Suppressor macrophage (primary cell): ENCODE measurements around the gene ADAMTS2.
"Not testable (repeated sequence)": the region's sequence is repeated elsewhere in the genome, so short reads cannot be mapped to it uniquely, and the experiment has no call there.

ENCODE experiments used
- DNase-seq, 4 experiments: peaks; one replicate each; pipeline ENCODE4 v3.0.0-alpha.2; 2020 to 2022

The ADAMTS2 gene

GRCh38 chr5:179325296-179326031, 19.8 kb downstream of the ADAMTS2 start:
- no peak for DNase-seq

DNA sequence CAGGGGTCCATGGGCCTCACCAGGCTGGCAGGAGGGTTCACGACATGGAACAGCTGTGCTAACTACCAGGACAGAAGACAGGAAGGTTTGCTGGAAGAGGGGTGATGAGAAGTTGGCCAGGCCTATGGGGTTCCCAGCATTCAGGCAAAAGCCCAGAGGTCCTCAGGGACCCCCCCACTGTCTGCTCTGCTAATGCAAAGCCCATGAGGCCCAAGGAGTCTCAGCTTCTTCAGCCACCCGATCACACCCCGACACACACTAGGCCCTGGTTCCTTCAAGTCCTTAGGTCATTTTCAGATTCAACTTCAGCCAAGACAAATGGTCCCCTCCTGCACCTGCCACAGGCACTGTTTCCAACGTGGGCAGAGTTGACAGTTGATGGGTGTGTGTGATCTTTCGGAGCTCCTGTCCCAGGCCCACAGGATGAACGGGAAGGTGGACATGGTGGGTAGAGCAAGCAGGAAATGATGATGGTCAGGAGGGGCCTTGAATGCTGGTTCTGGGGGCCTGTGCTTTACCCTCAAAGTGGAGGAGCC, 20.4 kb downstream of the ADAMTS2 start:
- DNase-seq = no peak

GRCh38 chr5:179324316-179324715, 20.9 kb downstream of the ADAMTS2 start:
- DNase-seq = not testable (repeated sequence)

GRCh38 chr5:179323026-179323870, 22.0 kb downstream of the ADAMTS2 start:
- DNase-seq = no peak

DNA sequence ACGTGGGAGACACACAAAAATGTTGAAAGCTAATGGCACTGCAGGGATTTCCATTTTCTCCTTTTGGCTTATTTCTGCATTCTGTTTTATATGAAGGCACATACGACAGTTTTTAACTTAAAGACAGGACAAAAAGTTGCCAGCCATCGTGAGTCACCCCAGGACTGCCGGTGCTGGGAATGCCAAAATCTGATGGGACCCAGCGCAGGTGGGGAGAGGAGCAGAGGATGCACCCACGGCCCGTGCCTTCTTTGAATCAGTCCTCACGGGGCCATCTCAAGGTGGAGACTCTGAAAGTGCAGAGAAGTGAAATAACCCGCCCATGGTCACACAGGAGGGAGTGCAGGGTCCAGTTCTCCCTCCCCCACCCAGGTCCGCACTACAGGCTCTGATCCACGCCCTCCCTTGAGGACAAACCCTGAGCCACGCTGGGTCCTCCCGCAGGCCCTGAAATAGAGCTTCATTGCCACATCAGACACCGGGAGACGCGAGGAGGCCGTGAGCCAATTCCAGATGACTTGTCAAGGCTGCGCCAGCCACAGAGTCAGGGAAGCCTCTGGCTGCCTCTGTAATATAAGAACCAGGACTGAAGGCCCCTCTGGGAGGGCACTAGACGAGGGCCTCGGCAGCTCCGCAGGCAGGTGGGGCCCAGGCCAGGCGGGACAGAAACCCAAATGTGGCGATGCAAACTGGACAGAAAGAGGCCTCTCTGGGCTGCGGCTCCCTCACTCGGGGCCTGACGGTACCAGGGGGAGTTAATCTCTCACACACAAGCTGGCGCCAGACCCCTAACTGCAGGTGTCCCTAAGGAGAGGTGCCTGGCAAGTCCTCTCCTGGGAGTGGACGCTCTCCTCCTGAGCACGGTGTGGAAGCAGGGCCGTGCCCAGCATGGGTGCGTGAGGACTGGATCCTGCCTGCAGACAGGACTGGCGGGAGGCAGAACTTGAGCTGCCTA, 22.9 kb downstream of the ADAMTS2 start:
- DNase-seq = no peak

DNA sequence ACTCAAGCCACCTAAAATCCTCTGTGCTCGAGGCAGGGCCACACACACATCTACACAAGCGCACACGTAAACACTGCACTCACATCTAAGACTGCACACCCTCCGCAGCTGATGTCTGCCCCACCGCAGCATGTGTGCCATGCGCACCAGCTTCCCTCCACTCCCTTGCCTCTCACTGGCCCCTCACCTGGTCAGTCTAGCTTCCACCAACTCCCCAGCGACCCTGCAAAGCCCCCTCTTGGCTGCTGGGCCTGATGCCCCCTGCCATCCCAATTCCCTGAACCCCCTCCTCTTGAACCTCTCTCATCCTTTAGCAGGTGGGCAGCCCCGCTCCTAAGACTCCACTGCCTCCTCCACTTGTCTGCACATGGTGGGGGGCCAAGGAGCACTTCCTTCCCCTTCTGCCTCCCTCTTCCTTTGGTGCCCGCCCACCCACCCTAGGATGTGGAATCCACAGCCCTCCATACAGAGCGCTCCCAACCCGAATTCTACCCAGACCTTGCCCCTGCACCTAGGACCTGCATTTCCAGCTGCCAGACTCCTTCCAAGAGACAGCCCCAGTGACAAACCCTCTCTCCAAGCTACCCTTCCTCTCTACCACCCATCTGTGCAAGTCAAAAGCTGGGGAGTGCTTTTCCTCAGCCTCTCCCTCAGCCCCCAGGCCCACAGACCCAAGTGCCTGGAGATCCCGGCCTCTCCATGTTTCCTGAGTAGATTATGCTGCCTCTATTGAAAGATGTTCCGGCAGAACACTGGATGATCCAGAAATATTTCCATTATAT, 23.9 kb downstream of the ADAMTS2 start:
- no peak for DNase-seq

DNA sequence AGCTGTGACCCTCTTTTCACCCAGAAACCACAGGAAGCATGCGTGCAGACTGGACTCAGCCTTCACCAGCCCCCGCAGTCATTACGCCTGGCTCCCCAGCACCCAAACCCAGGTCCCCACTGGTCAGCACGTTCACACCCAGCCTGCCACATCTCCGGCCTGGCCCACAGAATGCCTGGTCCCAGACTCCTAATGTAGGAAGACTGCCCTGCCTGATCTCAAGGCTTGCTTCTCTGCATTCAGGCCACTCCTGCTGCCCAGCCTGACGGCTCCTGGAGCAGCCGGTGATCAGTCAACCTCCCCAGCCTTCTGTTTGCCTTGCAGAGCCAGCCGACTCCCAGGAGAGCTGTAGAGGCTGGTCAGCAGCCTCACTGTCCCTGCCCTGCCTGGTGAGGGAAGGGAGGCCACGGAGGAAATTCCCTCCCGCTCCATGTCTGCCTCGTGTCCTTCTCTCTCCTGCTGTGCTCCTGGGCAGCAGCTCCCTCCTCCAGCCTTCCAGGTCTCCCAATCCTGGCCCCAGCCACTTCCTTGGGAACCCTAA, 25.4 kb downstream of the ADAMTS2 start:
- no peak for DNase-seq

DNA sequence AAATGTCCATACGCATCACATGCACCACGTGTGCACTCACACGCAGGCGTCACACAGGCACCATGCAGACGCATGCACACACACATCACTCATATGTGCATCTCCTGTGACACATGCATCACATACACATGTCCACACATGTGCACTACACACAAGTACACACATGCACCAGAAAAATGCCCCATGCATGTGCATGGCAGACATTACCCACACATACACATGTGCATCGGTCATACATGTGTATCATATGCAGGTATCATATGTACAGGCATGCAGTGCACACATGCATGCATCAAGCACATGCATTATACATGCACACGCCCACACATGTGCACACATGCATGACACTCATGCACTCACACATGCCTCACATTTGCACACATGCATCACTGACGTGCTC, 26.1 kb downstream of the ADAMTS2 start:
- no peak for DNase-seq

DNA sequence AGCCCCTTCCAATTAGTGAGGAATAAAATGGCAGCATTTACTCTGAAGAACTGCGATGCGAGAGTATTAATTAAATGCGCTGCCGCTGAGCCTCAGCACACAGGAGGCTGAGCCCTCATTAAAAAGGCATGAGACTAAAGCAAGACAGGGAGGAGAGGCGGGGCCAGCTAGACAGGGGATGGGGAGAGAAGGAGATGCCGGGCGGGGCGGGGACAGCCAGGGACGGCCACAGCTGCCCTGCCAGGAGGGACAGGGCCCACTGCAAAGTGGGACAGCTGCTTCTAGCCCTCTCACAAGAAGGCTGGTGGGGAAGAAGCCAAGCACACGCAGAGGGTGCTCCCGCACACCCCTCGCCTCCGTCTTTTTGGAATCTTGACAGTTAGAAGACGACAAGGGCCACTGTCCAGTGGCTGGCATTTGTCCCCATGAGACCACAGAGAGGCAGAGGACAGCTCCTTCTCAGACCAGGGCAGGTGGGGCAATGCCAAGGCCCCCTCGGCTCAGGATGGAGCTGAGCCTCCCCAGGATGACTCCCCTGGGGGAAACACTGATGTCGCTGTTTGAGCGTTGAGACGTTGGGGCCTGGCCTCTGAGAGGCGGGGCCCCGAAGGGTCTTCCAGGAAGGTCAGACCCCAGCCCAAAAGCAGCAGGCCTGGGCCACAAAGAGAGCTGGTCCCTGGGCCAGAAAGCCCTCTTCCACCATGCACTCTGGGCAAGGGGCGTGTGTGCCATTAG, 26.9 kb downstream of the ADAMTS2 start:
- no peak for DNase-seq

DNA sequence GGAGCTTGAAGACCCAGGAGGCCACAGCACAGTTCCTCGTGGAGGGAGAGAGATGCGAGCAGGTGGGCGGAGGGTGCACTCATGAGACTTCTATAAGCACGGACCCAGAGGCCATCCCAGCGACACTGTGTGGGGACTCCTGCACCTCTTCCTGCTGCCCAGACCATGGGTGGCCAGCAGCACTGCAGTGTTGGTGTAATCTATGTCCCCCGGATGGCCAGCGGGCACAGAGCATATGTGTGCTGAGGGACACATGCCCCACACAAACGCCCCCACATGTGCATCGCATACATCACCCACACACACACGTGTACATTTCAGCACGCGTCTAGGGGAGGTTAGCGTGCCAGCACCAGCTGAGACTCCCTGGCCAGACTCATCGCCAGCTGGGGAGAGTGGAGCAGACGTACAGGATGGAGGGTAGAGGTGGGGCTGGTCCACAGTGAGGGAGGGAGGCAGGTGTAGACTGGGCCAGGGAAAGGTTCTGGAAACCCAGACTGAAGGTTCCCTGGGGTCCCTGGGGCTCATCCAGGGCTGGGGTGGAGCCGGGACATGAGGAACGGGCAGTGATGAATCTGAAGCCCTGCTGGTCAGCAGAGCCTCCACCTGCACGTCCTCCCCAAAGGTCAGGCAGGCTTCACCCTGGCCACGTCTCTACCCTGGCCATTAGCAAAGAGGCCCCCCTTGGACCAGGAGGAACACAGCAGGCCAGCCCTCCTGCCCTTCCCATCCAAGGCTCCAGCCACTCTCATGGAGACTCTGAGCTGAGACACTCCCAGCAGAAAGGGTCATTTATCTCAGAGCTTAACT, 27.6 kb downstream of the ADAMTS2 start:
- no peak for DNase-seq

DNA sequence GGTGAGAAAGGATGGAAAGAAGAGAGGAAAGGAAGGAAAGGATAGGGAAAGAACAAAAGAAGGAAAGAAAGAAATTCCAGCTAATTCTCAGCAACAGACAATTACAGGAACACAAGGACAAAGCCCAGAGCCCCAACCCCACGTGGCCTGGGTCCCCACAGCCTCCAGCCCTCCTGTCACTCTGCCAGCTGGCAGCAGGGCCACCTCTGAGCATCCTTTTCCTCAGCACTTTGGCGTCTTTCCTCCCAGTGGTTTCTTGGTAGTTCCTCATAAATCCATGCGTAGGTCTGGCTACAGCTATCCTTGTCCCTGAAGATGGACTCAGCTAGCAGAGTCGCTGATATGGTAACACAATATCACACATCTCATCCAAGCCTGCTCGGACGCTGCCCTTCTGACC, 28.3 kb downstream of the ADAMTS2 start:
- DNase-seq = no peak

DNA sequence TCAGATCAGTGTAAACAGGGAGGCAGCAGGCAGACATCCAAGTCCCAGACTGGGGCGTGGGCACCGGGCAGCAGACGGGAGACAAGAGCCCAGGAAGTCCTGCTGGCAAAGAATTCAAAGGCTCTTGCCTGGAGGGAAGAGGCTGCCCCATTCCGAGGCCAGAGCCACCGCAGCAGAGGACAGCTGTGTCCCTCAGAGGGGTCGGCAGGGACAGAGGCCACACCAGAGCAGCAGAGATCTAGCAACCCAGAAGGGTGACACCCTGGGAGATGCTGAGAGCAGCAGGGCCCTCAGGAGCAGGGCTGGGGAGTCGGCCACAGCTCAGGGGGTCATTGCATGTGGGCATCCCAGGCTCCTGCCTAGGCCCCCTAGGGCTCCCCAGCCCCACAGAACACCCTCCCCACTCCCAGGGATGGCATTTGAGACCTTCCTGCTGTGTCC, 29.1 kb downstream of the ADAMTS2 start:
- no peak for DNase-seq

- DNase-seq = no peak
These were observed 29.8 kb downstream of the ADAMTS2 start for GRCh38 chr5:179315356-179315890.

- no peak for DNase-seq
These were observed 30.5 kb downstream of the ADAMTS2 start for GRCh38 chr5:179314606-179315355.

DNA sequence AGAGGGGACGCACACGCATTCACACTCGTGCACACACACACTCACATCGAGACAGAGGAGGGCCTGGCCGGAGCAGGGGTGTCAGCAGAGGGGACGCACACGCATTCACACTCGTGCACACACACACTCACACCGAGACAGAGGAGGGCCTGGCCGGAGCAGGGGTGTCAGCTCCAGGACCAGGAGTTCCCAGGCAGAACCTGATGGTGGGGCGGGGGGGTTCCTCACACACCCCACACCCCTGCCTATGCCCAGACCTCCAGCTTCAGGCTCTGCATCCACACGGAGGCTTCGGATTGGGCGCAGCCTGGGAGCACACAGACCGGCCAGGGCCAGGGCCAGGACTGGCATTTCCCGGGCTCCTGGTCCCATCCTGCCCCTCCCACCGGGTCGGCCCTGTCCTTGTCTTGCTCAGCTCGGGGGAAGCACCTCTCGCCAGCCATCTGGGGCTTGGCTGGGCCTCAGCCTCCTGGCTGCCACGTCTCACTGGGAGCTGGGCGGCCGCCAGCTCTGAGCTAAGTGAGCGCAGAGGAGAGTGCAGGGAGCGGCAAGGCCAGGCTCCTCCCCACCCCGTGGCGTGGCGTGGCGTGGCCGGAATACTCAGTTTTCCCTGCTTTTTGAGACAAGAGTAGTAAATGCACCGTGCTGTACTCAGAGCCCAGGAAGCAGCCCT, 31.3 kb downstream of the ADAMTS2 start:
- DNase-seq = no peak

DNA sequence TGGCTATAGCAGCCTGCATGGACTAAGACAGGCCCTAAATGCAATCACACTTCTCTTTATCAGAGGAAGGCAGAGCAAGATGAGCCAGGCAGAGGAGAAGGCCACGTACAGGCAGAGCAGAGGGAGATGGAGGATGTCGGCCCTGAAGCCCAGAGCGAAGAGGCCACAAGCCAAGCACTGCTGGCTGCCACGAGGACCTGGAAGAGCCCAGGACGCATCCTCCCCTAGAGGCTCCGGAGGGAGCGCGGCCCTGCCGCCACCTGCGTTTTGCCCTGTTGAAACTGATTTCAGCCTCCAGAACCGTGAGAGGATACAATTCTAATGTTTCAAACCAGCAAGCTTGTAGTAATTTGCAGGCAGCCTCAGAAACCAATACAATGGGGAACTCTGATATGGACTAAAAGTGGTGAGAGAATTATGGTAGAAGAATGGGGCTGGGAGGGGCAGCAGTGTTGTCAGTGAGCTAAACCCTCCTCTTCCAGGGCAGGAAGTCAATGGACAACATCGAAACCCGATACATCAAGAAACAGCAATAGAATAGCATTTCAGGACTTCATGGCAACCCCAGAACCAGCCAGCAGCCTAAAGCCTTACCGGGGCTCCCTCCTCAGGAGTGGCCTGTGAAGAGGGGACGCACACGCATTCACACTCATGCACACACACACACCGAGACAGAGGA, 32.6 kb downstream of the ADAMTS2 start:
- no peak for DNase-seq

GRCh38 chr5:179311581-179311980, 33.7 kb downstream of the ADAMTS2 start:
- DNase-seq = no peak

DNA sequence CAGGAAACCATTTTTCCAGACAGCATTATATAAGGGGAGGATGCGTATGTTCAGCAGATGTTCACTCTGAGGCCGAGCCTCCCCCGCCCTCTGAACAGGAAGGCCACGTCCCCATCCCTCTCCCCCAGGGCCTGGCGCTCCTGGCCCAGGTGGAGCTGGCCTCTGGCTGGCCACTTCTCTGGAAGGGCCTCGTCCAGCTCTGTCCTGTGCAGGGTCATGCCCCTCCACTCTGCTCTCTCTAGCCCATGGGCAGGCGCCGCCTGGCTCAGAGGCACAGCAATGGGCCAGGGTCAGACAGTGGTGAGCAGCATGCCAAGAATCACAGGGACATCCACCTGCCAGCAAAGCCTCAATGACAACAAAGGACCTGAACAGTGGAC, 34.2 kb downstream of the ADAMTS2 start:
- DNase-seq = no peak
